Measurements from ENCODE around the gene SYNDIG1. TPM values are rescaled to one million over a fixed set of nuclear protein-coding genes. Genes with fewer than 3 reads are reported as not detected.

The SYNDIG1 gene
- total and polyA plus RNA-seq, 2 of the 4 experiments (the other 2 are of a cell fraction) = not detected

GRCh38 chr20:24608926-24609667 is 139.7 kb downstream of the SYNDIG1 start:
- no peak overlapping the region for H2AK5ac ChIP-seq (ENCODE audit: low read depth, low read length)

More at GRCh38 chr20:24608926-24609667, 139.7 kb downstream of the SYNDIG1 start:
- no peak overlapping the region for H3K18ac ChIP-seq (ENCODE audit: low read depth, low read length)
- intact Hi-C loops (cut with micrococcal nuclease) (no loop called here), in situ Hi-C loops (cut with MboI; ENCODE audit: low sequenced_read_pairs) (no loop called here), dilution Hi-C loops (cut with HindIII; ENCODE audit: low sequenced_read_pairs, unreplicated experiment) (no loop called here)
- H3K9me1 ChIP-seq (ENCODE audit: insufficient read depth, low read length) = no peaks in the 10 kb centered on the region
- no peak overlapping the region for H3K23ac ChIP-seq (ENCODE audit: low read depth, low read length)
- no TSS peak for BruUV-seq (replicated peaks)
- H4K8ac ChIP-seq (ENCODE audit: low read depth in 2 of 2, low read length in 2 of 2) = no peak overlapping the region
- H3K9ac ChIP-seq (ENCODE audit: low read depth, low read length) = no peak overlapping the region
- no peak overlapping the region for H3K4me3 ChIP-seq (ENCODE audit: insufficient read depth, low read depth, low read length)
- DNase-seq (peak; percentile 13), ATAC-seq (ENCODE audit: low read depth) (peak; percentile 24; the same call in 1 of the 2 replicates)
- H3K14ac ChIP-seq (replicated peaks; ENCODE audit: low read depth, low read length) = no peak overlapping the region
- H3K27me3 ChIP-seq (ENCODE audit: control insufficient read depth, insufficient read depth, low read length) = peaks cover 13% of the 10 kb centered on the region
- no peak overlapping the region for H4K91ac ChIP-seq (ENCODE audit: insufficient read depth, low read depth, low read length)
- H3K79me1 ChIP-seq (ENCODE audit: low read depth in 1 of 2, low read length in 2 of 2) = no peaks in the 10 kb centered on the region
- H3K9me3 ChIP-seq (ENCODE audit: control insufficient read depth, insufficient read depth, low read length) = no peaks in the 10 kb centered on the region
- no peak overlapping the region for H3K4ac ChIP-seq (ENCODE audit: low read depth, low read length)
- no peak overlapping the region for H2BK5ac ChIP-seq (ENCODE audit: low read depth, low read length, poor library complexity, severe bottlenecking)
- no peak overlapping the region for H2BK15ac ChIP-seq (ENCODE audit: low read depth, low read length)
- WGBS, 2 experiments (ENCODE audit: extremely low coverage in 2 of 2, insufficient read length in 1 of 2) = 57% methylated on average over 2 of the region's 9 CpGs; no CpG with 5 or more reads in 1 of the 2 experiments
- no peak overlapping the region for H3K4me2 ChIP-seq (ENCODE audit: low read depth, low read length)
- H3K36me3 ChIP-seq (ENCODE audit: control insufficient read depth, insufficient read depth, low read length) = no peaks in the 10 kb centered on the region
- no peak overlapping the region for H3K56ac ChIP-seq (ENCODE audit: extremely low read depth, insufficient read depth, low read length)
- no peak overlapping the region for H2AFZ ChIP-seq (replicated peaks; ENCODE audit: low read length, poor library complexity)
- no peak overlapping the region for H2BK20ac ChIP-seq (ENCODE audit: low read depth, low read length)
- no peak overlapping the region for H3K27ac ChIP-seq (ENCODE audit: insufficient read depth, low read length)
- no peak overlapping the region for H4K5ac ChIP-seq (ENCODE audit: low read depth, low read length)
- ChIA-PET CTCF (no interaction called here), POLR2A (ENCODE audit: unreplicated experiment) (no interaction called here)
- H4K20me1 ChIP-seq (ENCODE audit: insufficient read depth, low read length) = no peaks in the 10 kb centered on the region
- H3K4me1 ChIP-seq (ENCODE audit: control insufficient read depth, insufficient read depth, low read length) = no peaks in the 10 kb centered on the region
- H2AK9ac ChIP-seq (replicated peaks; ENCODE audit: low read depth, low read length, poor library complexity) = no peak overlapping the region
- H2BK120ac ChIP-seq (ENCODE audit: low read depth, low read length) = no peak overlapping the region
- TF ChIP-seq CHD1 (IDR thresholded peaks at IDR 0.05; ENCODE audit: low read depth, low read length) (no peak), CEBPB (IDR thresholded peaks at IDR 0.05; ENCODE audit: low read depth, low read length) (peak; percentile 79)

Measured in IMR-90 (cell line).